HG02759 (cell line): ENCODE results near the gene MMP10.
"Not testable (repeated sequence)": the region's sequence is repeated elsewhere in the genome, so short reads cannot be mapped to it uniquely, and the experiment has no call there.

Experiments used
- ATAC-seq: cut with Tn5 transposase; IDR thresholded peaks from one replicate; pipeline ENCODE4 v1.9.1; 2021; ENCODE audit warnings: mild to moderate bottlenecking, moderate library complexity; ENCODE audit not compliant: unreplicated experiment

MMP10 gene

GRCh38 chr11:102784380-102784779, 4.0 kb upstream of the MMP10 start:
- ATAC-seq = no peak

- ATAC-seq = no peak
Measured at GRCh38 chr11:102783720-102784119, 3.3 kb upstream of the MMP10 start.

GRCh38 chr11:102783016-102783415, 2.6 kb upstream of the MMP10 start:
- no peak for ATAC-seq

GRCh38 chr11:102781676-102782075, 1.2 kb upstream of the MMP10 start:
- ATAC-seq = no peak

- ATAC-seq = no peak
Measured at GRCh38 chr11:102776454-102776853, 4.0 kb downstream of the MMP10 start.

- ATAC-seq = no peak
Measured at GRCh38 chr11:102773386-102773785, 7.0 kb downstream of the MMP10 start.

- no peak for ATAC-seq
Measured at GRCh38 chr11:102771351-102771750, 9.1 kb downstream of the MMP10 start.

- no peak for ATAC-seq
Measured at GRCh38 chr11:102770191-102770590, 10.2 kb downstream of the MMP10 start.

GRCh38 chr11:102767800-102768199, 12.6 kb downstream of the MMP10 start:
- no peak for ATAC-seq

- ATAC-seq = no peak
Measured at GRCh38 chr11:102763440-102763839, 17.0 kb downstream of the MMP10 start.

GRCh38 chr11:102762361-102762767, 18.1 kb downstream of the MMP10 start:
- ATAC-seq = no peak

- ATAC-seq = no peak
Measured at GRCh38 chr11:102761646-102762238, 18.7 kb downstream of the MMP10 start.

- no peak for ATAC-seq
Measured at GRCh38 chr11:102760344-102761035, 19.9 kb downstream of the MMP10 start.

- ATAC-seq = no peak
Measured at GRCh38 chr11:102757823-102758549, 22.4 kb downstream of the MMP10 start.

GRCh38 chr11:102753267-102753666, 27.2 kb downstream of the MMP10 start:
- ATAC-seq = no peak

GRCh38 chr11:102751673-102752072, 28.8 kb downstream of the MMP10 start:
- ATAC-seq = no peak

- ATAC-seq = no peak
Measured at GRCh38 chr11:102749101-102749722, 31.2 kb downstream of the MMP10 start.

GRCh38 chr11:102746746-102747578, 33.5 kb downstream of the MMP10 start:
- ATAC-seq = not testable (repeated sequence)

- no peak for ATAC-seq
Measured at GRCh38 chr11:102734650-102735049, 45.8 kb downstream of the MMP10 start.

- ATAC-seq = peak; percentile 92
Measured at GRCh38 chr11:102733232-102733875, 47.1 kb downstream of the MMP10 start.
